HG03066 (cell line): ENCODE results near the gene PNKD.
"Not testable (repeated sequence)": the region's sequence is repeated elsewhere in the genome, so short reads cannot be mapped to it uniquely, and the experiment has no call there.

Experiments
- ATAC-seq: cut with Tn5 transposase; IDR thresholded peaks from one replicate; pipeline ENCODE4 v1.9.1; 2021; ENCODE audit warnings: low read depth; ENCODE audit not compliant: unreplicated experiment

PNKD gene

DNA sequence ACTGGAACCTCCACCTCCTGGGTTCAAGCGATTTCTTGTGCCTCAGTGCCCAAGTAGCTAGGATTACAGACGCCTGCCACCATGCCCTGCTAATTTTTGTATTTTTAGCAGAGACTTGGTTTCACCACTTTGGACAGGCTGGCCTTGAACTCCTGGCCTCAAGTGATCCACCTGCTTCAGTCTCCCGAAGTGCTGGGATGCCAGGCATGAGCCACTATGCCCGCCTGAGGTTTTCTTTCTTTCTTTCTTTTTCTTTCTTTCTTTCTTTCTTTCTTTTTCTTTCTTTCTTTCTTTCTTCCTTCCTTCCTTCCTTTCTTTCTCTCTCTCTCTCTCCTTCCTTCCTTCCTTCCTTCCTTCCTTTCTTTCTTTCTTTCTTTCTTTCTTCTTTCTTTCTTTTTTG is 44.4 kb downstream of the PNKD start:
- not testable (repeated sequence) for ATAC-seq

DNA sequence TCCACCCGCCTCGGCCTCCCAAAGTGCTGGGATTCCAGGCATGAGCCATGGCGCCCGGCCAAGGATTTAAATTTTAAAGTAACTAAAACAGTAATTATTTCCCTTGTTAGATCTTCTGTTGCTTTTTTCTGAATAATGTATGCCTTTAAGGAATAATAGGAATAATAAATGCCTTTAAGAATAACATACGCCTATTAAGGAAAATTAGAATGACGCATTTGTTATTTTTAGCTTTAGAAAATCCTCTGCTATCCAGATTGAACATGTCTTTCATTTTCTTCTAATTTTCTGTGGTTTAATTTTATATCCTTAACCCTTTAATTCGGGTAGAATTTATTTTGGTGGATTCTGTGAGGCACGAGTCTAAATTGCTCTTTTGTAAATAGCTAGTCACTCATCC is 45.1 kb downstream of the PNKD start:
- no peak for ATAC-seq

- ATAC-seq: no peak
Measured at GRCh38 chr2:218317303-218317630, 46.9 kb downstream of the PNKD start.

GRCh38 chr2:218317835-218318234 is 47.5 kb downstream of the PNKD start:
- no peak for ATAC-seq

DNA sequence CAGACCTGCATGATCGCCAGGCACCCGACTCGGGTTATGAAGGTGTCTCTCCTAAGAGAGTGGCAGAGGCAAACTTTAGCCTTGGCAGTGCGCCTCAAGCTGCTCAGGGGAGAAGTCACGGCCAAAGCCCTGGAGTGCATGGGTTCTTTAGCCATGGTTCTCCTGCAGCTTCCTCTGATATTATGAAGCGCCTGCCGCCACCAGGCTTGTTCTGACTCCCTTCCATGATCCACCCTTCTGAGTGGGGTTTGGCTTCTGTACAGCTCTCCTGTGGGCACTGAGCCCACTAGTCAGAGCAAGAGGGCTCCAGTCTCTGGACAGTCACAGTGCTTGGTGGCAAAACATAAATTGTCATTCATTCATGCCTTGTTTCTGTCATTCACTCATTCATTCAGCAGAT is 47.9 kb downstream of the PNKD start:
- no peak for ATAC-seq

DNA sequence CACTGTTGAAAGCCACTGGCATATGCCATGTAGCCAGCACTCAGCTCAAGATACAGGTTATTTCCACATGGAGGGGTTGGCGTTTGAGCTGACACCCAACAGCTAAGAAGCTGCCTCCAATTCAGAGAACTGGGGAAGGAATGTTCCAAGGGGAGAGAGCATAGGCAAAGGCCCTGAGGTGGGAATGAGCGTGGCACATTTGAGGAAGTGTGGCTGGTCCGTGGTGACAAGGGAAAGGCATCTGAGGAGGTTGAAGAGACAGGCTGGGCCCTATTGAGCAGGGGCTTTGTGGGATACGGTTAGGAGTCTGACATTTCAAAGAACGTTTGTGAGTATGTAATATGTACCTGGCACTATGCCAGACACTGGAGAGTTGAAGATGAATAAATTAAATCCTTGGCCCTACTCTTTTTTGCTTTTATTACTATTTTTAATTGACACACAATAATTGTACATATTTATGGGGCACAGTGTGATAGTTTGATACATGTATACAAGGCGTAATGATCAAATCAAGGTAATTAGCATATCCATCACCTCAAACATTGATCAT is 49.6 kb downstream of the PNKD start:
- ATAC-seq: no peak

GRCh38 chr2:218320704-218321336 is 50.5 kb downstream of the PNKD start:
- ATAC-seq: no peak

DNA sequence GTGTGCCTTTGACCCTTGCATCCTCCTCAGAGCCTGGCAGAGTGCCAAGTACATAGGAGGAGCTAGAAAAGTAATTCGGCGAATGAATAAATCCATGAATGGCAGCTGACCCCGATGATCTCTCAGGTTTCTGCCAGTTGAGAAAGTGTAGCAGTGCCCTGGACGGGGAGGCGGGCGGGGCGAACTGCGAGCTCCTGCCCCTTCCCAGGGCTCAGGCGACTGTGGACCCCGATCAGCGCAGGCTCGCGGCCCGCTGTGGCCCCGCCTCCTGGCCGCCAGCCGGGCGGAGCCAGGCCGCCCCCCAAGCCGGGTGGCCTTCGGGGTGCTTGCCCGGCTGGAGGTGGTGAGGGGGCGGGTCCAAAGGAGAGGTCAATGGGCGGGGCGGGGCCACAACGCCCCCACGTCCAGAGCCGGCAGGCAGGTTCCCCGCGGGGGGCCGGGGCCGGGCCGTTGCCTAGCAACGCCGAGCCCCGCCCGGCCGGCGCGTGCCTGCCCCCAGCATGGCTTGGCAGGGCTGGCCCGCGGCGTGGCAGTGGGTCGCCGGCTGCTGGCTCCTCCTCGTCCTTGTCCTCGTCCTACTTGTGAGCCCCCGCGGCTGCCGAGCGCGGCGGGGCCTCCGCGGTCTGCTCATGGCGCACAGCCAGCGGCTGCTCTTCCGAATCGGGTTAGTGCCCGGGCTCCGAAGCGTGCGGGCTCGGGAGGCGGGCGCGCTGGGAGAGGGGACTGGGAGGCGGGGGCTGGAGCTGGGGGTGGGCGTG is 52.6 kb downstream of the PNKD start:
- ATAC-seq: peak; percentile 65

DNA sequence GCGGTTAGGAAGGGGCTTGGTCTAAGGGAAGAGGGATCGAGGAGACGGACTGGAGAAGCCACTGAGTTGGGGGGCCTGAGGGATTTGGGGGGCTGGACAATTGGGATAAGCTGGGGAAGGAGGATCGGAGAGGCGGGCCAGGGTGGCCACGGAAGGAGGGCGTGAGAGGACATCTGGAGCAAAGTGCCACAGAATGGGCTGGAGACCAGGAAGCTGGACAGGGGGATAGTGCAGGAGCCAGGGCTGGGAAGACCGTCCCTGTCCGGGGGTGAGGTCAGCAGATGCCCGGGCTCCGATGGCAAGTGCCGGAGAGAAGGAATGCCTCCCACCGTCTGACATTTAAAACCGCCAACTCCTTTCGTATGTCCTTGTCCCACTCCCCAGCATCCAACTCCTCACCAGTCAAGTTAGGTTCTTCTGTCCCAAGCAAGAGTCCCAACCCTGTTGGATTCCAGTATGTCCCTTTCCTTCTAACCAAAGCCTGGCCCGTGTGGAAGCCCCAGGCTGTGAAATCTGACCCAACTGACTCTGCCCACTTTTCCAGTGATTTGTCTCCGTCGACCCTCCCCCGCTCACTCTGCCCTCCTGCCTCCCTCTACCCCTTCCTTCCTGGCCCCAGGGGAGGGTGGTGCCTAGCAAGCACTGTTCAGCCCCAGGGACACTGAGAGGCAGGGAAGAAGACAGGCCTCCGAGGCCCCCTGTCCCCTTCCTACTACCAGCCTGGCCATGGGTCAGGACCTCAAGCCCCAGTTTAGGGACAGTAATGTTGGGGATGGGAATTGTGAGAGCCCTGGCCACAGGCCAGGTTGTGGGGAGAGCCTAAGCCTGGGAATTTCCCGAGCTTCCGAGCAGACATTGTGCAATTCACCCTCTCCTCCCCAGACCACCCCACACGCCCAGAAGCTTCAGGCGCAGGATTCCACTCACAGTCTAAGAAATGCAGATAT is 53.5 kb downstream of the PNKD start:
- no peak for ATAC-seq

GRCh38 chr2:218325566-218326160 is 55.3 kb downstream of the PNKD start:
- ATAC-seq: no peak

- no peak for ATAC-seq
Measured at GRCh38 chr2:218326315-218326714, 56.0 kb downstream of the PNKD start.

- no peak for ATAC-seq
Measured at GRCh38 chr2:218327451-218328210, 57.3 kb downstream of the PNKD start.

DNA sequence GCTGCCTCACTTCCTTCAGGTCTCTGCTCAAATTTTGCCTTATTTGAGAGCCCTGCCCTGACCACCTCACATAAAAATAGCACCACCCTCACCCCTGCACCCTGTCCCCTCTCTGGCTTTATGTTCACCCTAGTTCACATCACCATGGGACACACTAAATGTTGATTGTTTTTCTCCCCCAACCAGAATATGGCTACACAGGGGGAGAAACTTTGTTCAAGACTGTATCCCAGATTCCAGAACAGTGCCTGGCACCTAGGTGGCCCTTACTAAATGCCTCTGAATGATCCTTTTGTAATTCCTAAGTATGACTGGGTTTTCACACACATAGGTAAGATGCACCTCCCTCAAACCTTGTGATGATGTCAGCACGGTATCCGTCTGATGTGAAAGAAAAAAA is 58.0 kb downstream of the PNKD start:
- ATAC-seq: no peak

DNA sequence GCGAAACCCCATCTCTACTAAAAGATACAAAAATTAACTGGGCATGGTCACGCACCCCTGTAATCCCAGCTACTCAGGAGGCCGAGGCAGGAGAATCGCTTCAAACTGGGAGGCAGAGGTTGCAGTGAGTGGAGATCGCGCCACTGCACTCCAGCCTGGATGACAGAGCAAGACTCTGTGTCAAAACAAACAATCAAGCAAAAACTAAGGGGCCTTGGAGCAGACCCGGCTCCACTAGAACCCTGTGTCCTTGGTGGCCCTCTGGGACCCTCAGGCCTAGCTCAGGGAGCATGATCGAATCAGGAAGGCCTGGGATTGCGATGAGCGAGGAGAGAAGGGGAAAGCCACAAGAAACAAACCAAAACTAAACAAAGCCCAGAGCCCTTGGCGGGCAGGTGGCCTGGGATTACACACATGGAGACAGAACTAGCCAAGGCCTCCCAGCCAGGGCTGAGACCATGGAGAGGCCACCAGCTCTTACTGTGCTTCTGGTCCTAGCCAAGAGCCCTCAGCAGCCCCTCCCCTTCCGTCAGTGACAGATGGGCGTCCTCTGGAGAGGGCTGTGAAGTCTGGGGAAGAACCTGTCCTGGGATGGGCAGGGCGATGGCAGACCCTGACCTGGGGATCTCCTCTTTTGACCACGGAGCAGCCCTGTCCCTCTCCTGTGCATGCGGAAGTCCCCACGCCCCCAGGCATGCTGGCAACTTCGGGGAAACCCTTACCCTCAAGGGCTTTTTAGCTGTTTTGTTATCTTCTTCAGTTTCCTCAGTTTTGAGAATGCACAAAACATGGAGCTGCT is 58.9 kb downstream of the PNKD start:
- peak; percentile 46 for ATAC-seq

- ATAC-seq: peak; percentile 47
Measured at GRCh38 chr2:218329826-218330593, 59.7 kb downstream of the PNKD start.

GRCh38 chr2:218331745-218332144 is 61.4 kb downstream of the PNKD start:
- no peak for ATAC-seq

GRCh38 chr2:218332288-218332687 is 62.0 kb downstream of the PNKD start:
- no peak for ATAC-seq

GRCh38 chr2:218332920-218333645 is 62.8 kb downstream of the PNKD start:
- ATAC-seq: no peak
